ENCODE measurements around the gene TBKBP1. TPM values are rescaled to one million over a fixed set of nuclear protein-coding genes. Genes with fewer than 3 reads are reported as not detected.

TBKBP1 gene
- total RNA-seq, 1 experiment from 2014 or later = 16.3 TPM

DNA sequence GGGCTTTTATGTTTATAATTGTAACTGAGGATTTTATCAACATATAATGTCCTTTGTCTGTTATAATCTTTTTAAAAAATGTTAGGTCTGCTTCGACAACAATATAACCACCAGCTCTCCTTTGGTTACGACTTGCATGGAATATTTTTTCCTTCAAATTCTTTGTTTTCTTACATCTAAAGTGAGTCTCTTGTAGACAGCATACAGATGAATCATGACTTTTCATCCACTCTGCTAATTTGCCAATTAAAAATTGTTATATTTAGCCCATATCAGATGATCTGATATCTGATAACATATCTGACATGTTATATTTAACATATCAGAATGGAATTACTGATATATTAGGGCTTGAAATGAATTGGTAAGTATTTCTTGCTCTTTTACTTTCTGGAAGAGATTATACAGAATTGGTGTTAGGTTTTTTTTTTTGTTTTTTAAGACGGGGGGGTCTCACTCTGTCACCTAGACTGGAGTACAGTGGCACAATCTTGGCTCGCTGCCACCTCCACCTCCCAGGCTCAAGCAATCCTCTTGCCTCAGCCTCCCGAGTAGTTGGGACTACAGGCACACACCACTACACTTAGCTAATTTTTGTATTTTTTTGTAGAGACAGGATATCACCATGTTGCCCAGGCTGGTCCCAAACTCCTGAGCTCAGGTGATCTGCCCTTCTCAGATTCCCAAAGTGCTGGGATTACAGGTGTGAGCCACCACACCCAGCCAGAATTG is 66.6 kb downstream of the TBKBP1 start:
- H3K4me3 ChIP-seq (ENCODE audit: insufficient read depth, low read depth, low read length) = no peak overlapping the region
- DNase-seq = no peak
- H3K27me3 ChIP-seq (ENCODE audit: control insufficient read depth, insufficient read depth, low read length) = no peaks in the 10 kb centered on the region; the same call in 1 of the 2 replicates
- H3K36me3 ChIP-seq (replicated peaks; ENCODE audit: control insufficient read depth, insufficient read depth, low read length) = no peaks in the 10 kb centered on the region

Other genes starting within 250 kb of the TBKBP1 start
- 36.0 and 43.5 TPM in 2 replicates for gene NPEPPS, start 163.1 kb upstream of the TBKBP1 start, total RNA-seq (2014; rRNA removed; shearing (Covaris generic))
- 389 and 429 TPM in 2 replicates for gene KPNB1, start 44.2 kb upstream of the TBKBP1 start, total RNA-seq (2014; rRNA removed; shearing (Covaris generic))
- gene TBX21, start 39.1 kb downstream of the TBKBP1 start, total RNA-seq (2014; rRNA removed; shearing (Covaris generic)) = not detected in 2 replicates
- 11.3 and 21.8 TPM in 2 replicates for gene OSBPL7, start 127.6 kb downstream of the TBKBP1 start, total RNA-seq (2014; rRNA removed; shearing (Covaris generic))
- 138 and 156 TPM in 2 replicates for gene MRPL10, start 137.4 kb downstream of the TBKBP1 start, total RNA-seq (2014; rRNA removed; shearing (Covaris generic))
- 0.21 and 0.30 TPM in 2 replicates for gene LRRC46, start 137.5 kb downstream of the TBKBP1 start, total RNA-seq (2014; rRNA removed; shearing (Covaris generic))
- gene SCRN2, start 147.1 kb downstream of the TBKBP1 start, total RNA-seq (2014; rRNA removed; shearing (Covaris generic)) = 35.5 and 48.6 TPM in 2 replicates
- gene SP6, start 157.0 kb downstream of the TBKBP1 start, total RNA-seq (2014; rRNA removed; shearing (Covaris generic)) = 0.07 and 0.10 TPM in 2 replicates
- 2.7 and 3.2 TPM in 2 replicates for gene SP2, start 202.1 kb downstream of the TBKBP1 start, total RNA-seq (2014; rRNA removed; shearing (Covaris generic))
- 8.9 and 12.9 TPM in 2 replicates for gene PNPO, start 247.4 kb downstream of the TBKBP1 start, total RNA-seq (2014; rRNA removed; shearing (Covaris generic))